Ishikawa (cell line): ENCODE data around the gene ATXN1.

Experiments used
- CEBPB ChIP-seq: IDR thresholded peaks from 2 replicates; pipeline ENCODE4 v1.6.1; 2012
- CREB1 ChIP-seq: IDR thresholded peaks from 2 replicates; pipeline ENCODE4 v1.6.1; 2012; ENCODE audit warnings: low read depth
- EGR1 ChIP-seq: IDR thresholded peaks from 2 replicates; pipeline ENCODE4 v1.6.1; 2012
- EP300 ChIP-seq: IDR thresholded peaks from 2 replicates; pipeline ENCODE4 v1.6.1; 2012; ENCODE audit warnings: borderline replicate concordance
- FOXM1 ChIP-seq: IDR thresholded peaks from 2 replicates; pipeline ENCODE4 v1.6.1; 2012; ENCODE audit warnings: low read depth, borderline replicate concordance
- MAX ChIP-seq: IDR thresholded peaks from 2 replicates; pipeline ENCODE4 v1.6.1; 2012
- NFIC ChIP-seq: IDR thresholded peaks from 2 replicates; pipeline ENCODE4 v1.6.1; 2012
- RAD21 ChIP-seq: IDR thresholded peaks from 2 replicates; pipeline ENCODE4 v1.6.1; 2012; ENCODE audit warnings: low read depth
- REST ChIP-seq: IDR thresholded peaks from 2 replicates; pipeline ENCODE4 v1.6.1; 2012; ENCODE audit warnings: low read depth, mild to moderate bottlenecking
- TAF1 ChIP-seq: IDR thresholded peaks from 2 replicates; pipeline ENCODE4 v1.6.1; 2012; ENCODE audit warnings: low read depth, mild to moderate bottlenecking
- TCF12 ChIP-seq: IDR thresholded peaks from 2 replicates; pipeline ENCODE4 v1.6.1; 2012; ENCODE audit warnings: low read depth
- TEAD4 ChIP-seq: IDR thresholded peaks from 2 replicates; pipeline ENCODE4 v1.6.1; 2012
- USF1 ChIP-seq: IDR thresholded peaks from 2 replicates; pipeline ENCODE4 v1.6.1; 2012
- YY1 ChIP-seq: IDR thresholded peaks from 2 replicates; pipeline ENCODE4 v1.6.1; 2012; ENCODE audit warnings: low read depth
- ZBTB7A ChIP-seq: IDR thresholded peaks from 2 replicates; pipeline ENCODE4 v1.6.1; 2012; ENCODE audit warnings: low read depth

Gene ATXN1

GRCh38 chr6:16414205-16414604 lies 347.1 kb downstream of the ATXN1 start:
- TF ChIP-seq NFIC = no peak
- TF ChIP-seq ZBTB7A = no peak
- TF ChIP-seq REST = no peak
- TF ChIP-seq TAF1 = no peak
- no peak for TF ChIP-seq YY1
- no peak for TF ChIP-seq EP300

- TF ChIP-seq USF1 (no peak), TCF12 (no peak), CREB1 (no peak), RAD21 (no peak), TEAD4 (no peak), TAF1 (no peak), EGR1 (no peak), REST (no peak), NFIC (no peak), YY1 (no peak), CEBPB (no peak), MAX (no peak), ZBTB7A (no peak), FOXM1 (no peak)
These were observed 347.9 kb downstream of the ATXN1 start for GRCh38 chr6:16413399-16413798.

- TF ChIP-seq EGR1 (no peak), TAF1 (no peak), USF1 (no peak), YY1 (no peak), TCF12 (no peak), RAD21 (no peak), REST (no peak), MAX (no peak), NFIC (no peak), CREB1 (no peak)
These were observed 348.3 kb downstream of the ATXN1 start for GRCh38 chr6:16412982-16413381.

- no peak for TF ChIP-seq FOXM1
- no peak for TF ChIP-seq TEAD4
- no peak for TF ChIP-seq TAF1
- no peak for TF ChIP-seq EGR1
- no peak for TF ChIP-seq USF1
- TF ChIP-seq NFIC = no peak
- TF ChIP-seq EP300 = no peak
These were observed 349.1 kb downstream of the ATXN1 start for GRCh38 chr6:16412171-16412570.
